H1 (cell line): ENCODE results near the gene FCRL6.

Experiments used
- BRCA1 ChIP-seq: IDR thresholded peaks from 2 replicates; pipeline ENCODE4 v1.6.1; 2012; ENCODE audit warnings: low read depth, low read length, improper control_type of control experiment
- CTCF ChIP-seq, 3 experiments: IDR thresholded peaks; 1 replicate in 2 of 3; 2 replicates in 1 of 3; pipeline versions ENCODE4 v1.5.1 to v1.6.1; 2011; ENCODE audit warnings: low read length in 3 of 3, mild to moderate bottlenecking in 3 of 3, inconsistent platforms in 2 of 3, low read depth in 1 of 3, moderate library complexity in 1 of 3; ENCODE audit not compliant: insufficient read depth in 1 of 3; ENCODE audit errors: control extremely low read depth in 1 of 3
- E2F6 ChIP-seq: IDR thresholded peaks from 2 replicates; pipeline ENCODE4 v1.6.1; 2012; ENCODE audit warnings: inconsistent platforms
- EP300 ChIP-seq, 2 experiments: IDR thresholded peaks; 1 replicate in 1 of 2; 2 replicates in 1 of 2; pipeline ENCODE4 v1.6.1; 2011 to 2012; ENCODE audit warnings: low read depth in 2 of 2, low read length in 2 of 2, mild to moderate bottlenecking in 2 of 2, borderline replicate concordance in 1 of 2, inconsistent platforms in 1 of 2, moderate library complexity in 1 of 2
- EZH2 ChIP-seq: fragments of 200-600 bp; sonication (generic); IDR thresholded peaks from 2 replicates; pipeline ENCODE4 v1.7.1; 2012; ENCODE audit warnings: low read depth, mild to moderate bottlenecking, moderate library complexity, low read length, inconsistent platforms; ENCODE audit not compliant: severe bottlenecking
- POLR2AphosphoS5 ChIP-seq: IDR thresholded peaks from 2 replicates; pipeline ENCODE4 v1.6.1; 2011; ENCODE audit warnings: low read depth, low read length
- ZNF274 ChIP-seq: IDR thresholded peaks from 2 replicates; pipeline ENCODE4 v1.7.0; 2012; ENCODE audit warnings: low read length, borderline replicate concordance; ENCODE audit errors: extremely low read depth

GRCh38 chr1:159778266-159778665 lies 23.9 kb upstream of the FCRL6 start:
- no peak for TF ChIP-seq POLR2AphosphoS5
- no peak for TF ChIP-seq EZH2
- TF ChIP-seq E2F6 = no peak
- no peak for TF ChIP-seq ZNF274
- TF ChIP-seq EP300 (IDR thresholded peaks at IDR 0.05; ENCODE audit: borderline replicate concordance in 1 of 2, low read depth in 2 of 2, low read length in 2 of 2) = no peak
- no peak for TF ChIP-seq CTCF (IDR thresholded peaks at IDR 0.05; ENCODE audit: control extremely low read depth in 1 of 3, insufficient read depth in 1 of 3, low read depth in 1 of 3, low read length in 3 of 3)
- no peak for TF ChIP-seq BRCA1
